ENCODE data around the gene ARHGAP26.

Gene ARHGAP26

GRCh38 chr5:142884029-142884428 lies 113.9 kb downstream of the ARHGAP26 start:
- no peak for TF ChIP-seq FOXP2 (optimal IDR thresholded peaks at IDR 0.05; ENCODE audit: borderline replicate concordance, extremely low read depth, extremely low read length, insufficient read depth)
- no peak for TF ChIP-seq TAF1 (IDR thresholded peaks at IDR 0.05; ENCODE audit: borderline replicate concordance, insufficient read depth, low read length)
- TF ChIP-seq SIN3A (IDR thresholded peaks at IDR 0.05; ENCODE audit: borderline replicate concordance, insufficient read depth, low read length) = no peak
- no peak for TF ChIP-seq REST (IDR thresholded peaks at IDR 0.05; ENCODE audit: insufficient read depth in 1 of 2, low read depth in 2 of 2, low read length in 2 of 2)
- TF ChIP-seq POLR2AphosphoS5 (IDR thresholded peaks at IDR 0.05; ENCODE audit: low read depth, low read length) = no peak

- TF ChIP-seq FOXP2 (optimal IDR thresholded peaks at IDR 0.05; ENCODE audit: borderline replicate concordance, extremely low read depth, extremely low read length, insufficient read depth) (no peak), POLR2AphosphoS5 (IDR thresholded peaks at IDR 0.05; ENCODE audit: low read depth, low read length) (no peak), SIN3A (IDR thresholded peaks at IDR 0.05; ENCODE audit: borderline replicate concordance, insufficient read depth, low read length) (no peak)
Observed at GRCh38 chr5:142886211-142886610, 116.0 kb downstream of the ARHGAP26 start.

GRCh38 chr5:142886956-142887355 lies 116.8 kb downstream of the ARHGAP26 start:
- TF ChIP-seq SIN3A (IDR thresholded peaks at IDR 0.05; ENCODE audit: borderline replicate concordance, insufficient read depth, low read length) (no peak), POLR2AphosphoS5 (IDR thresholded peaks at IDR 0.05; ENCODE audit: low read depth, low read length) (no peak), REST (IDR thresholded peaks at IDR 0.05; ENCODE audit: insufficient read depth in 1 of 2, low read depth in 2 of 2, low read length in 2 of 2) (no peak), TAF1 (IDR thresholded peaks at IDR 0.05; ENCODE audit: borderline replicate concordance, insufficient read depth, low read length) (no peak), FOXP2 (optimal IDR thresholded peaks at IDR 0.05; ENCODE audit: borderline replicate concordance, extremely low read depth, extremely low read length, insufficient read depth) (no peak)

GRCh38 chr5:142888469-142889085 lies 118.4 kb downstream of the ARHGAP26 start:
- TF ChIP-seq SIN3A (IDR thresholded peaks at IDR 0.05; ENCODE audit: borderline replicate concordance, insufficient read depth, low read length) = no peak
- no peak for TF ChIP-seq REST (IDR thresholded peaks at IDR 0.05; ENCODE audit: insufficient read depth in 1 of 2, low read depth in 2 of 2, low read length in 2 of 2)
- TF ChIP-seq FOXP2 (optimal IDR thresholded peaks at IDR 0.05; ENCODE audit: borderline replicate concordance, extremely low read depth, extremely low read length, insufficient read depth) = no peak
- TF ChIP-seq POLR2AphosphoS5 (IDR thresholded peaks at IDR 0.05; ENCODE audit: low read depth, low read length) = no peak
- TF ChIP-seq TAF1 (IDR thresholded peaks at IDR 0.05; ENCODE audit: borderline replicate concordance, insufficient read depth, low read length) = no peak

GRCh38 chr5:142892021-142892420 lies 121.8 kb downstream of the ARHGAP26 start:
- TF ChIP-seq REST (IDR thresholded peaks at IDR 0.05; ENCODE audit: insufficient read depth in 1 of 2, low read depth in 2 of 2, low read length in 2 of 2) = no peak
- TF ChIP-seq POLR2AphosphoS5 (IDR thresholded peaks at IDR 0.05; ENCODE audit: low read depth, low read length) = no peak
- TF ChIP-seq TAF1 (IDR thresholded peaks at IDR 0.05; ENCODE audit: borderline replicate concordance, insufficient read depth, low read length) = no peak
- no peak for TF ChIP-seq FOXP2 (optimal IDR thresholded peaks at IDR 0.05; ENCODE audit: borderline replicate concordance, extremely low read depth, extremely low read length, insufficient read depth)
- no peak for TF ChIP-seq SIN3A (IDR thresholded peaks at IDR 0.05; ENCODE audit: borderline replicate concordance, insufficient read depth, low read length)

All from PFSK-1 (cell line).